Keratinocyte (primary cell): ENCODE results near the gene CNEP1R1. TPM values are rescaled to one million over a fixed set of nuclear protein-coding genes. Genes with fewer than 3 reads are reported as not detected.

Source experiments
- DNase-seq: peaks from one replicate; pipeline ENCODE4 v3.0.0-alpha.2; 2011; ENCODE audit warnings: low read depth, missing footprints, low spot score
- FAIRE-seq: peaks from 2 replicates; lab custom pipeline; 2011; peaks lifted over from hg19 to GRCh38; lab: Jason Lieb, UNC
- H2AFZ ChIP-seq: 2 replicates; pipeline ENCODE4 v1.6.0; 2012; ENCODE audit warnings: low read length, control low read depth, inconsistent platforms; ENCODE audit not compliant: control insufficient read depth
- H3K27ac ChIP-seq: 2 replicates; pipeline ENCODE4 v1.5.1; 2011; ENCODE audit warnings: low read length; ENCODE audit not compliant: control insufficient read depth, insufficient read depth
- H3K27me3 ChIP-seq: 3 replicates; pipeline ENCODE4 v1.6.0; 2011; ENCODE audit warnings: low read length; ENCODE audit not compliant: control insufficient read depth, insufficient read depth; ENCODE audit errors: extremely low read depth
- H3K36me3 ChIP-seq, 2 experiments: 2 replicates in 1 of 2; 3 replicates in 1 of 2; pipeline ENCODE4 v1.5.1; 2011; ENCODE audit warnings: low read length in 2 of 2, mild to moderate bottlenecking in 1 of 2; ENCODE audit not compliant: control insufficient read depth in 2 of 2, insufficient read depth in 2 of 2; ENCODE audit errors: extremely low read depth in 1 of 2
- H3K4me1 ChIP-seq: 3 replicates; pipeline ENCODE4 v1.5.1; 2011; ENCODE audit warnings: low read length; ENCODE audit not compliant: control insufficient read depth, insufficient read depth; ENCODE audit errors: extremely low read depth
- H3K4me2 ChIP-seq: 3 replicates; pipeline ENCODE4 v1.6.0; 2011; ENCODE audit warnings: low read depth, low read length; ENCODE audit not compliant: control insufficient read depth, insufficient read depth; ENCODE audit errors: extremely low read depth
- H3K4me3 ChIP-seq, 3 experiments: fragments of 200-600 bp in 1 of 3; sonication (generic) in 1 of 3; 2 replicates in 2 of 3; 3 replicates in 1 of 3; pipeline ENCODE4 v1.5.1; 2011 to 2016; ENCODE audit warnings: low read length in 3 of 3, mild to moderate bottlenecking in 3 of 3, control low read depth in 2 of 3, inconsistent platforms in 1 of 3, low read depth in 1 of 3, mixed read lengths in 1 of 3, mixed run types in 1 of 3, moderate library complexity in 1 of 3; ENCODE audit not compliant: control insufficient read depth in 2 of 3, insufficient read depth in 2 of 3; ENCODE audit errors: extremely low read depth in 1 of 3
- H3K79me2 ChIP-seq: 2 replicates; pipeline ENCODE4 v1.6.0; 2012; ENCODE audit warnings: low read length; ENCODE audit not compliant: control insufficient read depth, insufficient read depth
- H3K9ac ChIP-seq: 3 replicates; pipeline ENCODE4 v1.6.0; 2011; ENCODE audit warnings: low read length; ENCODE audit not compliant: control insufficient read depth, insufficient read depth; ENCODE audit errors: extremely low read depth
- H3K9me1 ChIP-seq: 3 replicates; pipeline ENCODE4 v1.6.0; 2011; ENCODE audit warnings: low read length; ENCODE audit not compliant: control insufficient read depth, insufficient read depth; ENCODE audit errors: extremely low read depth
- H3K9me3 ChIP-seq: 2 replicates; pipeline ENCODE4 v1.5.1; 2012; ENCODE audit warnings: low read depth, low read length; ENCODE audit not compliant: control insufficient read depth
- H4K20me1 ChIP-seq: 3 replicates; pipeline ENCODE4 v1.6.0; 2011; ENCODE audit warnings: low read length; ENCODE audit not compliant: control insufficient read depth, insufficient read depth; ENCODE audit errors: extremely low read depth
- EZH2 ChIP-seq: IDR thresholded peaks from one replicate; pipeline ENCODE4 v1.6.1; 2012; ENCODE audit warnings: inconsistent platforms, mild to moderate bottlenecking, low read length, moderate library complexity
- dilution Hi-C: fragments of 300-500 bp; cut with MboI; formaldehyde crosslinking; loops from one replicate; pipeline ENCODE4 v1.7.0; 2020; ENCODE audit warnings: low sequenced_read_pairs; ENCODE audit not compliant: extremely low pct_ligation_motif_present
- polyA plus RNA-seq, 5 experiments: library from polyadenylated mRNA; depleted of rRNA in 3 of 5; stranded (reverse) in 3 of 5; stranded (forward) in 1 of 5; unstranded in 1 of 5; fragments of >200 nt; gene quantifications; 1 replicate in 1 of 5; 2 replicates in 3 of 5; 3 replicates in 1 of 5; pipeline versions ENCODE4 v1.2.1 to v1.2.3, GENCODE V29; 2011 to 2012; ENCODE audit warnings: missing spikeins in 2 of 5, low read depth in 1 of 5, low replicate concordance in 1 of 5
- TF ChIP-seq, protein P1 (sequence below), 3 experiments: IDR thresholded peaks in 1 of 3; conservative IDR thresholded peaks in 1 of 3; optimal IDR thresholded peaks in 1 of 3; 2 replicates in 2 of 3; 3 replicates in 1 of 3; pipeline versions ENCODE3 to v1.5.1; 2011; ENCODE audit warnings: low read length in 3 of 3, mild to moderate bottlenecking in 3 of 3, moderate library complexity in 2 of 3, control low read depth in 1 of 3, inconsistent platforms in 1 of 3; ENCODE audit not compliant: insufficient read depth in 2 of 3; ENCODE audit errors: extremely low read depth in 1 of 3

CNEP1R1 gene
- polyA plus RNA-seq, 1 donor (not counting 4 experiments of a cell fraction or from before 2014, with no cell fraction given) = 28.5 TPM

- no peak overlapping the region for H2AFZ ChIP-seq
- dilution Hi-C loops = no loop called here
- no peak for FAIRE-seq
Observed at GRCh38 chr16:50040018-50040417, 15.0 kb downstream of the CNEP1R1 start.

DNA sequence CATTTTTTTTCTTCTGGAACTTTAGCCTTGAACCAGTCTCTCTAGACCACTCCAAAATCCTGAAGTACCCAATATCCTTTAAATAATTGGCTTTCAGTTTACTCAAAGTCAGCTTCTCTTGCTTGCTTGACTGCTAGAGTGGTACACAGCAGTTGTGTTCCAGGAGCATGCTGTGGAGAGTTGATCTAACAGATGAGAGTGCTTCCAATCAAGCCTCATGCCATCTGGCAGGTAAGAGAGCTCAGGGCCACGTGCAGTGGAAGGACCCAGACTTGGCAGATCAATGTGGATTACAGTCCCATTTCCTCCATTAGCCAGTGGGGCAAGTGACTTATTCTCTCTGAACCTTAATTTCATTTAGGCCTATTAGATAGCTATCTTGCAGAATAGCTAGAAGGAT, 15.7 kb downstream of the CNEP1R1 start:
- Histone ChIP-seq H3K9me1 (no peaks in the 10 kb centered on the region), H3K79me2 (no peaks in the 10 kb centered on the region), H2AFZ (no peak overlapping the region), H3K36me3 (no peaks in the 10 kb centered on the region), H3K9me3 (no peaks in the 10 kb centered on the region), H3K27me3 (no peaks in the 10 kb centered on the region), H3K4me1 (no peaks in the 10 kb centered on the region), H3K27ac (no peak overlapping the region), H3K4me3 (no peak overlapping the region), H3K4me2 (no peak overlapping the region), H4K20me1 (no peaks in the 10 kb centered on the region), H3K9ac (no peak overlapping the region)
- FAIRE-seq (no peak), DNase-seq (no peak)
- TF ChIP-seq, protein P1, sequence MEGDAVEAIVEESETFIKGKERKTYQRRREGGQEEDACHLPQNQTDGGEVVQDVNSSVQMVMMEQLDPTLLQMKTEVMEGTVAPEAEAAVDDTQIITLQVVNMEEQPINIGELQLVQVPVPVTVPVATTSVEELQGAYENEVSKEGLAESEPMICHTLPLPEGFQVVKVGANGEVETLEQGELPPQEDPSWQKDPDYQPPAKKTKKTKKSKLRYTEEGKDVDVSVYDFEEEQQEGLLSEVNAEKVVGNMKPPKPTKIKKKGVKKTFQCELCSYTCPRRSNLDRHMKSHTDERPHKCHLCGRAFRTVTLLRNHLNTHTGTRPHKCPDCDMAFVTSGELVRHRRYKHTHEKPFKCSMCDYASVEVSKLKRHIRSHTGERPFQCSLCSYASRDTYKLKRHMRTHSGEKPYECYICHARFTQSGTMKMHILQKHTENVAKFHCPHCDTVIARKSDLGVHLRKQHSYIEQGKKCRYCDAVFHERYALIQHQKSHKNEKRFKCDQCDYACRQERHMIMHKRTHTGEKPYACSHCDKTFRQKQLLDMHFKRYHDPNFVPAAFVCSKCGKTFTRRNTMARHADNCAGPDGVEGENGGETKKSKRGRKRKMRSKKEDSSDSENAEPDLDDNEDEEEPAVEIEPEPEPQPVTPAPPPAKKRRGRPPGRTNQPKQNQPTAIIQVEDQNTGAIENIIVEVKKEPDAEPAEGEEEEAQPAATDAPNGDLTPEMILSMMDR (optimal IDR thresholded peaks at IDR 0.05 in 1 of 3, IDR thresholded peaks at IDR 0.05 in 1 of 3, conservative IDR thresholded peaks at IDR 0.05 in 1 of 3; ENCODE audit: extremely low read depth in 1 of 3, insufficient read depth in 2 of 3, low read length in 3 of 3) = no peak
- no peak for TF ChIP-seq EZH2
- dilution Hi-C loops = no loop called here

More at GRCh38 chr16:50040018-50040417, 15.0 kb downstream of the CNEP1R1 start:
- no peaks in the 10 kb centered on the region for H3K36me3 ChIP-seq
- no peak for DNase-seq
- H3K4me2 ChIP-seq = no peak overlapping the region
- H3K4me1 ChIP-seq = no peaks in the 10 kb centered on the region
- H3K9ac ChIP-seq = no peak overlapping the region
- H3K9me3 ChIP-seq = no peaks in the 10 kb centered on the region
- H3K4me3 ChIP-seq = no peak overlapping the region
- H3K27ac ChIP-seq = no peak overlapping the region
- H3K9me1 ChIP-seq = no peaks in the 10 kb centered on the region
- no peaks in the 10 kb centered on the region for H3K79me2 ChIP-seq
- H4K20me1 ChIP-seq = no peaks in the 10 kb centered on the region
- no peak for TF ChIP-seq EZH2
- TF ChIP-seq, protein P1 (optimal IDR thresholded peaks at IDR 0.05 in 1 of 3, IDR thresholded peaks at IDR 0.05 in 1 of 3, conservative IDR thresholded peaks at IDR 0.05 in 1 of 3; ENCODE audit: extremely low read depth in 1 of 3, insufficient read depth in 2 of 3, low read length in 3 of 3) = no peak
- H3K27me3 ChIP-seq = no peaks in the 10 kb centered on the region
